Measurements from ENCODE around the gene TAF8. TPM values are rescaled to one million over a fixed set of nuclear protein-coding genes. Genes with fewer than 3 reads are reported as not detected.

TAF8 gene
- total RNA-seq, 1 experiment from 2014 or later, result 34.0 TPM

DNA sequence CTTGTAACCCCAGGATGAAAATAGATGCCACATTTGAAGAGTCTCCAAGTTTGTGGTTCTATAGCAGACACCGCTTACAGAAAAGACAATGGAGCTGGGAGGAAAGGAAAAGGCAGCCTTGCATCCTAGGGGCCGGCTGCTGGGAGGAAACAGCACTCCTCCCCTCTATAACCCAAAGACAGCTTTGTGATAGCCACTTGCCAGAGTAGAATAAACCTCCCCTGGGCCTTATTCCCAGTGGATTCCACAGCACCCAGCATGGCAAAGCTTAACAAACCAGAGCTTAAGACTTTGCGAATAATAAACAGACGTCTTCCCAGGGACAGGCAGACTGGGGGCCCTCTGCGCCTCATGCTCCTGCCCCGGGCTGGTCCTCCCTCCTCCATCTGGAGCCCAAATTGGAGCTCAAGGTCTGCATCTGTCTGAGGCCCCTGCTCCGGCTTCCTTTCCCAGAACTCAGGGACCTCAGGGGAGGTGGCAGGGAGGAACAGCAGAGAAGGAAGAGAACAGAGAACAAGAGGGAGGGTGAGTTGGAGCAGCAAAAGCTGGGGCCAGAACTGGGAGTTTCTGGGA, 8.8 kb upstream of the TAF8 start:
- CTCF ChIA-PET, result interaction anchor here (0.6 to 0.7 kb wide), 2 partner anchors 120 to 261 kb away, joined by 3 read pairs; partner anchors contain the start of genes BYSL and MED20
- BruUV-seq (replicated peaks), result no TSS peak
- Mint-ChIP-seq H3K36me3 (ENCODE audit: insufficient read depth, unreplicated experiment) (peaks cover 8% of the 10 kb centered on the region), H3K4me3 (ENCODE audit: low read depth, unreplicated experiment) (no peak overlapping the region), H3K4me1 (ENCODE audit: low read depth, unreplicated experiment) (peaks cover 28% of the 10 kb centered on the region), H3K27me3 (ENCODE audit: unreplicated experiment) (no peaks in the 10 kb centered on the region), H3K9me3 (ENCODE audit: low read depth, unreplicated experiment) (no peaks in the 10 kb centered on the region), H3K27ac (ENCODE audit: unreplicated experiment) (no peak overlapping the region)
- intact Hi-C loops (cut with micrococcal nuclease; ENCODE audit: unreplicated experiment), result no loop called here
- no peak for DNase-seq
- TF ChIP-seq, protein P1, sequence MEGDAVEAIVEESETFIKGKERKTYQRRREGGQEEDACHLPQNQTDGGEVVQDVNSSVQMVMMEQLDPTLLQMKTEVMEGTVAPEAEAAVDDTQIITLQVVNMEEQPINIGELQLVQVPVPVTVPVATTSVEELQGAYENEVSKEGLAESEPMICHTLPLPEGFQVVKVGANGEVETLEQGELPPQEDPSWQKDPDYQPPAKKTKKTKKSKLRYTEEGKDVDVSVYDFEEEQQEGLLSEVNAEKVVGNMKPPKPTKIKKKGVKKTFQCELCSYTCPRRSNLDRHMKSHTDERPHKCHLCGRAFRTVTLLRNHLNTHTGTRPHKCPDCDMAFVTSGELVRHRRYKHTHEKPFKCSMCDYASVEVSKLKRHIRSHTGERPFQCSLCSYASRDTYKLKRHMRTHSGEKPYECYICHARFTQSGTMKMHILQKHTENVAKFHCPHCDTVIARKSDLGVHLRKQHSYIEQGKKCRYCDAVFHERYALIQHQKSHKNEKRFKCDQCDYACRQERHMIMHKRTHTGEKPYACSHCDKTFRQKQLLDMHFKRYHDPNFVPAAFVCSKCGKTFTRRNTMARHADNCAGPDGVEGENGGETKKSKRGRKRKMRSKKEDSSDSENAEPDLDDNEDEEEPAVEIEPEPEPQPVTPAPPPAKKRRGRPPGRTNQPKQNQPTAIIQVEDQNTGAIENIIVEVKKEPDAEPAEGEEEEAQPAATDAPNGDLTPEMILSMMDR (IDR thresholded peaks at IDR 0.05; ENCODE audit: unreplicated experiment), result no peak

DNA sequence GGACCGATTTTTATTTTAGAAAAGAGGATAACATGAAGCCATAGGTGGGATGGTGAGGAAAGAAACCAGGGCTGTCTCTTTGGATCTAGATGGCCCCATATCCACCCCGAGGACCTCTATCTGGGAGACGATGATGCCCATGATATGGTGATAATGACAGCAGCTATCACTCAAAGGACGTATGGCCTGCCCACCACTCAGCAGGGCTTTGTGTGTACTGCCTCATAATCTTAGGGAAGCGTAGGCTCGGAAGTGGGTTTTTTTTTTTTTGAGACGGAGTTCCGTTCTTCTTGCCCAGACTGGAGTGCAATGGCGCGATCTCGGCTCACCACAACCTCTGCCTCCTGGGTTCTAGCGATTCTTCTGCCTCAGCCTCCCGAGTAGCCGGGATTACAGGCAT, 8.2 kb upstream of the TAF8 start:
- no TSS peak for BruUV-seq (replicated peaks)
- DNase-seq, result no peak
- Mint-ChIP-seq H3K4me1 (ENCODE audit: low read depth, unreplicated experiment) (peaks cover 33% of the 10 kb centered on the region), H3K27me3 (ENCODE audit: unreplicated experiment) (no peaks in the 10 kb centered on the region), H3K4me3 (ENCODE audit: low read depth, unreplicated experiment) (no peak overlapping the region), H3K27ac (ENCODE audit: unreplicated experiment) (no peak overlapping the region), H3K36me3 (ENCODE audit: insufficient read depth, unreplicated experiment) (peaks cover 10% of the 10 kb centered on the region), H3K9me3 (ENCODE audit: low read depth, unreplicated experiment) (no peaks in the 10 kb centered on the region)
- CTCF ChIA-PET, result interaction anchor here (0.7 kb wide), 1 partner anchor 266 kb away, joined by 4 read pairs; no protein-coding TSS in a partner anchor
- intact Hi-C loops (cut with micrococcal nuclease; ENCODE audit: unreplicated experiment), result no loop called here
- TF ChIP-seq, protein P1 (IDR thresholded peaks at IDR 0.05; ENCODE audit: unreplicated experiment), result no peak

DNA sequence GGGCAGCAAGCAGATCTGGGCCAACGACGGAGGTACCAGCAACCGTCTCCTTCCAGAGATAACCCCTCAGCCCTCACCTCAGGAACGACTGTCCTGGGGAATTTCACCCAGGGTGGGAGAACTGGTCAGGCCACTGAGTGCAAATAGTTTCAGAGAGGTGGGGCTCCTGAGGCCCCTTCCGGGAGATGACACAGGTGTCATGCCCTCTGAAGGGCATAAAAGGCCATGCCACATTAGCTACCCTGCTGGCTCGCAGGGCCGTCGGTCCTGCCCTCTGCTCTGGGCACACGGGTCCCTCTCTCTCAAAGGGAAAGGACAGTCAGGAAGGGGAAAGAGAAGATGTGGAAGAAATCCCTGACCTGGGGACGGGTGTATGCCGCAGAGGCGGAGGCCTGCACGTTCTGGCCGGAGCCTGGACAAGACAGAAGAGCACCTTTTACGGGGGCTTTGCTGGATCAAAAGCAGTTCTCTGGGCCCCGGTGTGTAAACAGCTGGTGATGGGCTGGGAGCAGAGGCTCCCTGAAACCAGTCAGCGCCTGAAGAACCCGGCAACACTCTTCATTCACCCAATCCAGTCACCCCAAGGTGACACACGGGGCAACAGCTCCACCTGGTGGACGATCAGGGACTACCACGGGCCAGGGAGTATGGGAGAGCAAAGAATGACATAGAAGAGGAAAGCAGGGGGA, 6.4 kb upstream of the TAF8 start:
- Mint-ChIP-seq H3K4me1 (ENCODE audit: low read depth, unreplicated experiment) (peaks cover 44% of the 10 kb centered on the region), H3K27me3 (ENCODE audit: unreplicated experiment) (no peaks in the 10 kb centered on the region), H3K4me3 (ENCODE audit: low read depth, unreplicated experiment) (no peak overlapping the region), H3K9me3 (ENCODE audit: low read depth, unreplicated experiment) (no peaks in the 10 kb centered on the region), H3K27ac (ENCODE audit: unreplicated experiment) (peak overlapping the region; percentile 50), H3K36me3 (ENCODE audit: insufficient read depth, unreplicated experiment) (peaks cover 29% of the 10 kb centered on the region)
- CTCF ChIA-PET, result interaction anchor here (0.6 to 2.3 kb wide), 10 partner anchors 11 to 262 kb away, joined by 3 to 10 read pairs (median 4); partner anchors contain the start of genes BYSL, MED20, TOMM6 and USP49
- DNase-seq, result peak; percentile 95
- TF ChIP-seq, protein P1 (IDR thresholded peaks at IDR 0.05; ENCODE audit: unreplicated experiment), result peak; percentile 95
- no TSS peak for BruUV-seq (replicated peaks)
- intact Hi-C loops (cut with micrococcal nuclease; ENCODE audit: unreplicated experiment), result loop anchor here (1.0 kb wide), 4 partner anchors 108 to 264 kb away; partner anchors contain the start of gene PRICKLE4

DNA sequence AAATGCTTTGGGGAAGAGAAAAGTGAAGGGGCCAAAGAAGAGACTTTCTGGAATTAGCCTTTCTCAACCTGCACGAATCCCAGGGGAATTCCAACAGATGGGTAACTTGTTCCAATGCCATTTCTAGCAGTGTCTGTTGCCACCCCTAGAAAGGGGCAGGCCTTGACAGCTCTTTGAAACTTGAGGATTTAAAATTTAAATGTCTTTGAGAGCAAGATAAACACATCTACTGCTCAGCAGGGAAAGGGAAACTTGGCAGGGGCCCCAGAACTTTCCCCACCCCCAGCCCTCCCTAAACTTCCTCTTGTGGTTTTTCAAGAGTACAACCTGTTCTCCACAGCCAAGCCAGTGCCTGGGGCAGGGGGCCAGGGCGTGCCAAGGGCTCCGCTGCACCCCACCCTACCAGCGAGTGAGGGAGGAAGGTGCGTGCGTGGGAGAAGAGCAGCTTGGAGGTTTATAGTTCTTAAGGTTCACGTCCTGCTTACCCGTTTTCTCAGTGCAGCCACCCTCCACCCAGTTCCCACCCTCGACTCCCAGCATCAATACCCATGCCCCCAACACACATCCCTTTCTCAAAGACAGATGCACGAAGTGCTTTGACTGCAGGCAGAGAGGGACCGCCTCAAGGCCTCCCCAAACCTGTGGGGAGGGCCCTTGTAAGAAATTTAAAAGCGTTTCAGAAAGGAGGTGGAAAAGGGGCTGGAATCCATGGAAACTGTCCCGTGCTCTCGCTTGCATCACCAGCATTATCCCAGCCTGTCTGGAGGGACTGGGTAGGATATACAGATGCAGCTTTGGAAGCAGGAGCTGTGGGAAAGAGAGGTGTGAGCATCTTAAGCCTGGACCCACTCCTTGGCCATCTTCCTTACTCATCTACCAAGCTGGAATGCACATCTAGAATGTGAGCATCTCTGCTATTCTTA, 4.5 kb upstream of the TAF8 start:
- no TSS peak for BruUV-seq (replicated peaks)
- CTCF ChIA-PET, result interaction anchor here (0.6 to 2.3 kb wide), 9 partner anchors 11 to 261 kb away, joined by 3 to 10 read pairs (median 3); partner anchors contain the start of genes BYSL, MED20 and TOMM6
- intact Hi-C loops (cut with micrococcal nuclease; ENCODE audit: unreplicated experiment), result loop anchor here (5.0 kb wide), 1 partner anchor 123 kb away; the partner anchor contains the start of genes BYSL and MED20
- Mint-ChIP-seq H3K4me3 (ENCODE audit: low read depth, unreplicated experiment) (peak overlapping the region; percentile 95), H3K9me3 (ENCODE audit: low read depth, unreplicated experiment) (no peaks in the 10 kb centered on the region), H3K4me1 (ENCODE audit: low read depth, unreplicated experiment) (peaks cover 44% of the 10 kb centered on the region), H3K27me3 (ENCODE audit: unreplicated experiment) (no peaks in the 10 kb centered on the region), H3K27ac (ENCODE audit: unreplicated experiment) (peak overlapping the region; percentile 62), H3K36me3 (ENCODE audit: insufficient read depth, unreplicated experiment) (peaks cover 46% of the 10 kb centered on the region)
- TF ChIP-seq, protein P1 (IDR thresholded peaks at IDR 0.05; ENCODE audit: unreplicated experiment), result no peak
- peak; percentile 78 for DNase-seq
